Measurements from ENCODE around the gene DYRK3. TPM values are rescaled to one million over a fixed set of nuclear protein-coding genes. Genes with fewer than 3 reads are reported as not detected.

The DYRK3 gene
- polyA plus RNA-seq, 1 donor (not counting 4 experiments of a cell fraction or from before 2014, with no cell fraction given), result 15.0 TPM

- Histone ChIP-seq H3K9me1 (ENCODE audit: control insufficient read depth, extremely low read depth, insufficient read depth, low read length) (no peaks in the 10 kb centered on the region), H3K9ac (ENCODE audit: control insufficient read depth, extremely low read depth, insufficient read depth, low read length) (no peak overlapping the region), H4K20me1 (ENCODE audit: control insufficient read depth, extremely low read depth, insufficient read depth, low read length) (no peaks in the 10 kb centered on the region), H3K36me3 (ENCODE audit: control insufficient read depth in 2 of 2, extremely low read depth in 1 of 2, insufficient read depth in 2 of 2, low read length in 2 of 2) (no peaks in the 10 kb centered on the region), H3K4me2 (ENCODE audit: control insufficient read depth, extremely low read depth, insufficient read depth, low read depth, low read length) (no peak overlapping the region), H2AFZ (ENCODE audit: control insufficient read depth, low read length) (no peak overlapping the region), H3K4me1 (ENCODE audit: control insufficient read depth, extremely low read depth, insufficient read depth, low read length) (no peaks in the 10 kb centered on the region), H3K27me3 (ENCODE audit: control insufficient read depth, extremely low read depth, insufficient read depth, low read length) (peaks cover 9% of the 10 kb centered on the region), H3K79me2 (ENCODE audit: control insufficient read depth, insufficient read depth, low read length) (no peaks in the 10 kb centered on the region), H3K4me3 (ENCODE audit: control insufficient read depth in 2 of 3, extremely low read depth in 1 of 3, insufficient read depth in 2 of 3, low read depth in 1 of 3, low read length in 3 of 3) (no peak overlapping the region), H3K9me3 (ENCODE audit: control insufficient read depth, low read depth, low read length) (no peaks in the 10 kb centered on the region), H3K27ac (ENCODE audit: control insufficient read depth, insufficient read depth, low read length) (no peak overlapping the region)
- FAIRE-seq (no peak), DNase-seq (ENCODE audit: low read depth, low spot score) (no peak)
- dilution Hi-C loops (cut with MboI; ENCODE audit: extremely low pct_ligation_motif_present, low sequenced_read_pairs), result no loop called here
- no peak for TF ChIP-seq CTCF (optimal IDR thresholded peaks at IDR 0.05 in 1 of 3, IDR thresholded peaks at IDR 0.05 in 1 of 3, conservative IDR thresholded peaks at IDR 0.05 in 1 of 3; ENCODE audit: extremely low read depth in 1 of 3, insufficient read depth in 2 of 3, low read length in 3 of 3)
Measured at GRCh38 chr1:206666031-206666561, 30.8 kb downstream of the DYRK3 start.

- FAIRE-seq (no peak), DNase-seq (ENCODE audit: low read depth, low spot score) (no peak)
- H3K4me2 ChIP-seq (ENCODE audit: control insufficient read depth, extremely low read depth, insufficient read depth, low read depth, low read length), result no peak overlapping the region
- no peaks in the 10 kb centered on the region for H4K20me1 ChIP-seq (ENCODE audit: control insufficient read depth, extremely low read depth, insufficient read depth, low read length)
- H3K9me3 ChIP-seq (ENCODE audit: control insufficient read depth, low read depth, low read length), result no peaks in the 10 kb centered on the region
- no peak overlapping the region for H3K9ac ChIP-seq (ENCODE audit: control insufficient read depth, extremely low read depth, insufficient read depth, low read length)
- TF ChIP-seq EZH2 (IDR thresholded peaks at IDR 0.05; ENCODE audit: low read length) (no peak), CTCF (optimal IDR thresholded peaks at IDR 0.05 in 1 of 3, IDR thresholded peaks at IDR 0.05 in 1 of 3, conservative IDR thresholded peaks at IDR 0.05 in 1 of 3; ENCODE audit: extremely low read depth in 1 of 3, insufficient read depth in 2 of 3, low read length in 3 of 3) (no peak)
- H3K79me2 ChIP-seq (ENCODE audit: control insufficient read depth, insufficient read depth, low read length), result no peaks in the 10 kb centered on the region
- peaks cover 9% of the 10 kb centered on the region for H3K27me3 ChIP-seq (ENCODE audit: control insufficient read depth, extremely low read depth, insufficient read depth, low read length)
- no peaks in the 10 kb centered on the region for H3K9me1 ChIP-seq (ENCODE audit: control insufficient read depth, extremely low read depth, insufficient read depth, low read length)
- no peak overlapping the region for H3K4me3 ChIP-seq (ENCODE audit: control insufficient read depth in 2 of 3, extremely low read depth in 1 of 3, insufficient read depth in 2 of 3, low read depth in 1 of 3, low read length in 3 of 3)
- H2AFZ ChIP-seq (ENCODE audit: control insufficient read depth, low read length), result no peak overlapping the region
- H3K27ac ChIP-seq (ENCODE audit: control insufficient read depth, insufficient read depth, low read length), result no peak overlapping the region
- no peaks in the 10 kb centered on the region for H3K4me1 ChIP-seq (ENCODE audit: control insufficient read depth, extremely low read depth, insufficient read depth, low read length)
- dilution Hi-C loops (cut with MboI; ENCODE audit: extremely low pct_ligation_motif_present, low sequenced_read_pairs), result no loop called here
- H3K36me3 ChIP-seq (ENCODE audit: control insufficient read depth in 2 of 2, extremely low read depth in 1 of 2, insufficient read depth in 2 of 2, low read length in 2 of 2), result no peaks in the 10 kb centered on the region
Measured at GRCh38 chr1:206666954-206667665, 31.8 kb downstream of the DYRK3 start.

Data from keratinocyte (primary cell).